Measurements from ENCODE around the gene GPAT3. TPM values are rescaled to one million over a fixed set of nuclear protein-coding genes. Genes with fewer than 3 reads are reported as not detected.
A peak's percentile ranks its signal among the peaks of the same experiment; 100 is the strongest.
"Not testable (repeated sequence)": the region's sequence is repeated elsewhere in the genome, so short reads cannot be mapped to it uniquely, and the experiment has no call there.

GPAT3 gene
- total and polyA plus RNA-seq, 2 donors = 9.5 to 13.8 TPM

DNA sequence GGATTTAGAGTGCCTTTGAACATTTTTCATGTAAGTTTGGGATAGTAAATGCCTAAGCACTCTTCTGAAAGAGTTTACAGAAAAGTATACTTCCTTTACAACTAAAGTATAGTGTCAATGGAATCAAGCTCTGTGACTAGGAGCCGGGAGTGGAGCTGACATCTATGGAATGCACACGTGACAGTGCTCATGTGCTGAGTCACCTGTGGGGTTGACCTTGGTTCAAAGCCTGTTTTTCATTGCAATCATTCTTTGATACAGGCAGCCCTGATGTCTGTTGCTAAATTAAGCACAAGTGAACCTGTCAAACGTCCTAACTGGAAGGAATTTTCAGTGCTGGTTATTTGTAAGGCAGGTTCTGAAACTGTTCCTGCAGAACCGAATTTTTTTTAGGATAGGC, 82.5 kb downstream of the GPAT3 start:
- H3K4me3 ChIP-seq (ENCODE audit: low read depth, low read length) = no peak overlapping the region
- 16% methylated on average over 4 of the region's 4 CpGs for WGBS
- H3K27ac ChIP-seq (ENCODE audit: low read depth) = no peak overlapping the region
- DNase-seq (ENCODE audit: extremely low spot score) = no peak
- H3K36me3 ChIP-seq (ENCODE audit: insufficient read depth) = no peaks in the 10 kb centered on the region
- H3K4me1 ChIP-seq (ENCODE audit: insufficient read depth) = no peaks in the 10 kb centered on the region

DNA sequence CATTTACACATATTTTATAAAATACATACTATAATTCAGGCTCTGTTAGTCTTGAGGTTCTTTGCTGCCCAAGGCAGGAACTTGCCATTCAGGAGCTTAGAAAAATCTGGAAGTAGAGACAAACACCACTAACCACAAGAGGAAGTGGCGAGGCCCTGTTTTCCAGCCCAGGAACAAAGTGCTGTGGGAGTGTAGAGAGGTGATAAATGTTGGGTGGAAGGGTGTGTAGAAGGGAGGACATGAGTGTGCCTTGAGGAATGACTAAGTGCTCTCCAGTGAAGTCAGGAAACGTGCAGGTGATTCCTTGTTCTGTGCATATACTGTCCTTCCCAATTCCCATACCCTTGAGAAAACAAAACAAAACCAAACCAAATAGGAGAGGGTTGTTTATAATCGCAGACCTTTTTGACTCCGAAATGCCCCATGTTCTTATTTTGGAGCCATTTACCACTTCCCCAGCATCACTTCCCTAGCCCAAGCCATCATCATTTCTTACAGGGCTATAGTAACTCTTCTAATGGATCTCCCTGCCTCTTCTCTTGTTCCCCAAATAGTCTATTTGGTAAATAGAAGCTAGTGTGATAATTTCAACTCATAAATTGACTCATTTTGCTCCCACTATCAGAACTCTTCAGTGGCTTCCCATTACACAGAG, 83.2 kb downstream of the GPAT3 start:
- no peaks in the 10 kb centered on the region for H3K36me3 ChIP-seq (ENCODE audit: insufficient read depth)
- 80% methylated on average over 4 of the region's 4 CpGs for WGBS
- H3K4me3 ChIP-seq (ENCODE audit: low read depth, low read length) = no peak overlapping the region
- no peaks in the 10 kb centered on the region for H3K4me1 ChIP-seq (ENCODE audit: insufficient read depth)
- no peak for DNase-seq (ENCODE audit: extremely low spot score)
- no peak overlapping the region for H3K27ac ChIP-seq (ENCODE audit: low read depth)

DNA sequence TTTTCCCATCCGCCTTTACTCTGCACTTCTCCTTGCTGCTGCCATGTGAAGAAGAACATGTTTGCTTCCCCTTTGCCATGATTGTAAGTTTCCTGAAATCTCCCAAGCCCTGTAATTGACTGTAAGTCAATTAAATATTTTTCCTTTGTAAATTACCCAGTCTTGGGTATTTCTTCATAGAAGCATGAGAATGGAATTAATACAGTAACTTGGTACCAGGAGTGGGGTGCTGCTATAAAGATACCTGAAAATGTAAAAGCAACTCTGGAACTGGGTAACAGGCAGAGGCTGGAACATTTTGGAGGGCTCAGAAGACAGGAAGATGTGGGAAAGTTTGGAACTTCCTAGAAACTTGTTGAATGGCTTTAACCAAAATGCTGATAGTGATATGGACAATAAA, 86.2 kb downstream of the GPAT3 start:
- not testable (repeated sequence) for H3K4me3 ChIP-seq (ENCODE audit: low read depth, low read length); DNase-seq (ENCODE audit: extremely low spot score); H3K36me3 ChIP-seq (ENCODE audit: insufficient read depth); H3K27ac ChIP-seq (ENCODE audit: low read depth); H3K4me1 ChIP-seq (ENCODE audit: insufficient read depth)
- 98% methylated on average over 1 of the region's 1 CpG for WGBS

DNA sequence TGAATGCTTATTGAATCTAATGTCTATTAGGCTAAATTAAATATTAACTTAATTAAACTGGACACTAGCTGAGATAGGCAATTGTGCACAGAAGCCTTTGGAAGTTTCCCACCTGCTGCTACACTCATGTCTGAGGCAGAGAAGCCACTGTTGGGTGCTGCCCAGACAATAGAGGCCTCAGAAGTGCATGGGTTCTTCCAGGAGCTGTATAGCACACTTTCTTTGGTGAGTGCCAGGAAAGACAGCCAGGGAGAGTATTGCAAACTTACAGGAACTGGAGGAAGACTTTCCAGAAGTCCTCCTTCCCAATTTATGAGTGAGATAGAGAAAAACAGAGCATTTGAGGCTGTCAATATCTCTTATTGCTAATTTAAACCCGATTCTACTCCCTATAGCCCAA, 89.9 kb downstream of the GPAT3 start:
- Histone ChIP-seq H3K4me1 (ENCODE audit: insufficient read depth) (no peaks in the 10 kb centered on the region), H3K27ac (ENCODE audit: low read depth) (no peak overlapping the region), H3K4me3 (ENCODE audit: low read depth, low read length) (no peak overlapping the region), H3K36me3 (ENCODE audit: insufficient read depth) (no peaks in the 10 kb centered on the region)
- WGBS = 51% methylated on average over 1 of the region's 1 CpG
- no peak for DNase-seq (ENCODE audit: extremely low spot score)

DNA sequence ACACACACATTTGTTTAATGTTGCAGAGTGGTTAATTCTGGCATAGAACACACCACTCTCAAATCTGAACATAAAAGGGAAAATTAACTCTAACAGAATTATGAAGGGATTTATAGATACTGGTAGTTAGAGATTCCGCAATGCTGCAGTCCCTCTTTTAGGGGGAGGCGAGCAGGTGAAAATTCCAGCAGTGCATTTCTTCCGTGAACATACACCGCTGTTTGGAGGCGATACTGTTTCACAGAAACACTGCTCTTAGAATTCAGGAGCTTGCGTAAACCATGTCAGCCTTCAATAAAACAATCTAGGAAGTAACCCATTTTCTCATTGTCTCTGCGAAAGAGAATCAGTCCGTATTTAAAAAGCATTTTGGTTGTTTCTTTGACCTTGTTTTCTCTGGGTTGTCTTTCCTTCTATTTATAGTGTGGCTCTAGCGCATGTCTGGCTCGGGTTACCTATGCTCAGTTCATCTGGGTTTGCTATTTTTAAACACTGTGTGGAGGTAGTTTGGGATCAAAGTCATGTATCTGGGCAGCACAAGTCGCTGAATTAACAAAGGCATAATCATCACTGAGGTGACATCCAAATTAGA, 90.4 kb downstream of the GPAT3 start:
- no peaks in the 10 kb centered on the region for H3K36me3 ChIP-seq (ENCODE audit: insufficient read depth)
- no peak overlapping the region for H3K27ac ChIP-seq (ENCODE audit: low read depth)
- no peak overlapping the region for H3K4me3 ChIP-seq (ENCODE audit: low read depth, low read length)
- WGBS = 34% methylated on average over 11 of the region's 11 CpGs
- H3K4me1 ChIP-seq (ENCODE audit: insufficient read depth) = no peaks in the 10 kb centered on the region
- no peak for DNase-seq (ENCODE audit: extremely low spot score)

DNA sequence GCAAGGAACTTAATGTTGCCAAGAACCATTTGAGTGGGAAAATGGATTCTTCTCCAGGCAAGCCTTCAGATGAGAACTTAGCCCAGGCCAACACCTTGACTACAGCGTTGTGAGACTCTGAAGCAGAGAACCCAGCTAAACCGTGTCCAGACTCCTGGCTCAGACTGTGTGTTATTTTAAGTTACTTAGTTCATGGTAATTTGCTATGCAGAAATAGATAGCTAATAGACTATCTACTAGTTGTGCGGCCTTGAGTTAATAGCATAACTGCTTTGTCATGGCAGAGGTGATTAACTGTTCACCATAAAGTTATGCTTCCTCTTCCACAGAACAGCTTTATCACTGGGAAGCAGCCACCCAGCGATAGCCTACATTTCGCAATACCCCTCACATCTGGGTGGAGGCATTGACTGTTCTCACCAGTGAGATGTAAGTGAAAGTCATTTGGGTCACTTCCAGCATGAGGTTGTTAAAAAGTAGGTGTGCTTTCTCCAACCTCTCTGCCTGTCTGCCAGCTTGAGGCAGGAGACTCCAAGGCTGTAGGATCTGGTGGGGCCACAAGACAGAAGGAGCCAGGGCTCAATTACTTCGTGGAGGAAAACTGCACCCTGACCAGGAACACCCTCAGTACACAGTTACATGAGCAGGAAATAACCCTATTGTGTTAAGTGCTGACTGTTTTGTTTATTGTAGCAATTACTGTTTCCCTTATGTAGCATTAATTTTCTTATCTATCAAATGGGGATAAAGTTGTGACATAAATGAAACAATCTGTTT, 94.2 kb downstream of the GPAT3 start:
- H3K4me3 ChIP-seq (ENCODE audit: low read depth, low read length) = no peak overlapping the region
- no peaks in the 10 kb centered on the region for H3K4me1 ChIP-seq (ENCODE audit: insufficient read depth)
- DNase-seq (ENCODE audit: extremely low spot score) = no peak
- 43% methylated on average over 6 of the region's 6 CpGs for WGBS
- H3K27ac ChIP-seq (ENCODE audit: low read depth) = no peak overlapping the region
- no peaks in the 10 kb centered on the region for H3K36me3 ChIP-seq (ENCODE audit: insufficient read depth)

DNA sequence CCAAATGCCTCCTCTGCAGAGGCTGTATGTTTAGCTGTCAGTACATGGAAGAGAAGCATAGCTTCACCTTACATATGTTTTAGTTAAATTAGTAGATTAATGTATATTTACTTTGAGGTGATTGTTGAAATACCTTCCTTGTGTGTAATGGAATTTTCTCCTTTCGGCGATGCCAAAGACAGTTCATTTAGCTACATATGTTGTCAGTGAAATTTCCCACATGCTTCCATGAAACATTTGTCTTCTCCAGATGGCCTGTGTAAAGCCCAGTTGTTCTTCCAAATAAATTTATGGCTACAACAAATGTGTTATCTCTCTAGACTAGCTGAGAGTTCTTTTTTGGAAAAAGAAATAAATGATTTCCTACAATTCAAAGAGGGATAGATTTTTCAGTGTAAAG, 95.2 kb downstream of the GPAT3 start:
- no peaks in the 10 kb centered on the region for H3K4me1 ChIP-seq (ENCODE audit: insufficient read depth)
- DNase-seq (ENCODE audit: extremely low spot score) = peak; percentile 69
- H3K36me3 ChIP-seq (ENCODE audit: insufficient read depth) = no peaks in the 10 kb centered on the region
- WGBS = 33% methylated on average over 2 of the region's 2 CpGs
- no peak overlapping the region for H3K27ac ChIP-seq (ENCODE audit: low read depth)
- no peak overlapping the region for H3K4me3 ChIP-seq (ENCODE audit: low read depth, low read length)

DNA sequence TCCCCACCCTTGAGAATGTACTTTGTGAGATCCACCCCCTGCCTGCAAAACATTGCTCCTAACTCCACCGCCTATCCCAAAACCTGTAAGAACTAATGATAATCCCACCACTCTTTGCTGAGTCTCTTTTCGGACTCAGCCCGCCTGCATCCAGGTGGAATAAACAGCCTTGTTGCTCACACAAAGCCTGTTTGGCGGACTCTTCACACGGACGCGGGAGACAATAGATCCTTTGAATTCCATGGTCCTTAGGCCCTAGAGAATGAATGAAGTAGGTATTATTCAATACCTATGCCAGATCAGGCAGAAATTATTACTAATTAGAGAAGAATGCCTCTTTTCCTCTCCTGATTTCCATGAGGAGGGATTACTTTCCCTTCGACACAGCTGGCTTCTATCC, 101.0 kb downstream of the GPAT3 start:
- WGBS = 90% methylated on average over 8 of the region's 8 CpGs
- H3K36me3 ChIP-seq (ENCODE audit: insufficient read depth) = no peaks in the 10 kb centered on the region
- no peaks in the 10 kb centered on the region for H3K4me1 ChIP-seq (ENCODE audit: insufficient read depth)
- H3K27ac ChIP-seq (ENCODE audit: low read depth) = no peak overlapping the region
- DNase-seq (ENCODE audit: extremely low spot score) = no peak
- H3K4me3 ChIP-seq (ENCODE audit: low read depth, low read length) = no peak overlapping the region

DNA sequence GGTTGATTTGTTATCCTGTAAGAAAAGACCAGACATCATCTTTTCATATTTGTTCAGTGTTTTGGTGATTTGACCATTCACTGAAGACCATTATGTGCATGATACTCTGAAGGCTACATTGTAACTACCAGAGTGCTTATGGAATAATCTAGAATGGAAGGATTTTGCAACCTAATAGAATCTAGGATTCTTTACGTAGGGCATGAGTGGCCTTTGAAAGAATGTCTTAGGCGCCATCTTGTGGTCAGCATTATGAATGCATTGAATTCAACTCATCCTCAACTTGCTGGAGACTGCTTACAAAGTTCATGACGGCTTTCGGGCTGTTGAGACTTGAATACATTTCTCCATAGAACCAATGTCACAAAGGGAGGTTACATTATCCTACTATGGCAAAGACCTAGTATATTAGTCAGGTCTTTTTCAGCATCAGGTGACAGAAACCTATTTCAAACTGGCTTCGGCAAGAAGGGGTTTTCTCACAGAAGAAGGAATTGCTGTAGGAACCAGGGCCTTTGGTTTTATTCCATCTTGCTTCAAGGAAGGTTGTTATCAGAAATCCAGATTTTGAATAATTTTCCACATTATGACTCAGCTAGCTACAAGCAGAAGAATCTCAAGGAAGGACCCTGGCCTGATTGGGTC, 104.1 kb downstream of the GPAT3 start:
- Histone ChIP-seq H3K36me3 (ENCODE audit: insufficient read depth) (no peaks in the 10 kb centered on the region), H3K4me1 (ENCODE audit: insufficient read depth) (no peaks in the 10 kb centered on the region), H3K27ac (ENCODE audit: low read depth) (no peak overlapping the region), H3K4me3 (ENCODE audit: low read depth, low read length) (no peak overlapping the region)
- no peak for DNase-seq (ENCODE audit: extremely low spot score)
- 25% methylated on average over 5 of the region's 5 CpGs for WGBS

DNA sequence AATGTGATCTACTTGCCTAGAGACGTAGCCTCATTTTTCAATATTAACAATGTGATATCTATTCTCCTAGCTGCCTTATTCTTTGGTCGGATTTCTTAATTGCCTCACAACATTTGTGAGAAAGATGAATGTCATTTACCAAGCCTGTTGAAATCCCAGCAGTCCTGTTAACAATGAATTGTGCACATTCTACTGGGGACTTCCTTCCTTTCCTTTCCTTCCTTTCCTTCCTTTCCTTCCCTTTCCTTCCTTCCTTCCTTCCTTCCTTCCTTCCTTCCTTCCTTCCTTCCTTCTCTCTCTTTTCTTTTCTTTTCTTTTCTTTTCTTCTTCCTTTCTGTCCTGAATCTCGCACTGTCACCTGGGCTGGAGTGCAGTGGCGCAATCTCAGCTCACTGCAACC, 107.1 kb downstream of the GPAT3 start:
- H3K36me3 ChIP-seq (ENCODE audit: insufficient read depth) = no peaks in the 10 kb centered on the region
- H3K27ac ChIP-seq (ENCODE audit: low read depth) = no peak overlapping the region
- WGBS = 83% methylated on average over 4 of the region's 4 CpGs
- H3K4me1 ChIP-seq (ENCODE audit: insufficient read depth) = no peaks in the 10 kb centered on the region
- no peak overlapping the region for H3K4me3 ChIP-seq (ENCODE audit: low read depth, low read length)
- DNase-seq (ENCODE audit: extremely low spot score) = no peak

DNA sequence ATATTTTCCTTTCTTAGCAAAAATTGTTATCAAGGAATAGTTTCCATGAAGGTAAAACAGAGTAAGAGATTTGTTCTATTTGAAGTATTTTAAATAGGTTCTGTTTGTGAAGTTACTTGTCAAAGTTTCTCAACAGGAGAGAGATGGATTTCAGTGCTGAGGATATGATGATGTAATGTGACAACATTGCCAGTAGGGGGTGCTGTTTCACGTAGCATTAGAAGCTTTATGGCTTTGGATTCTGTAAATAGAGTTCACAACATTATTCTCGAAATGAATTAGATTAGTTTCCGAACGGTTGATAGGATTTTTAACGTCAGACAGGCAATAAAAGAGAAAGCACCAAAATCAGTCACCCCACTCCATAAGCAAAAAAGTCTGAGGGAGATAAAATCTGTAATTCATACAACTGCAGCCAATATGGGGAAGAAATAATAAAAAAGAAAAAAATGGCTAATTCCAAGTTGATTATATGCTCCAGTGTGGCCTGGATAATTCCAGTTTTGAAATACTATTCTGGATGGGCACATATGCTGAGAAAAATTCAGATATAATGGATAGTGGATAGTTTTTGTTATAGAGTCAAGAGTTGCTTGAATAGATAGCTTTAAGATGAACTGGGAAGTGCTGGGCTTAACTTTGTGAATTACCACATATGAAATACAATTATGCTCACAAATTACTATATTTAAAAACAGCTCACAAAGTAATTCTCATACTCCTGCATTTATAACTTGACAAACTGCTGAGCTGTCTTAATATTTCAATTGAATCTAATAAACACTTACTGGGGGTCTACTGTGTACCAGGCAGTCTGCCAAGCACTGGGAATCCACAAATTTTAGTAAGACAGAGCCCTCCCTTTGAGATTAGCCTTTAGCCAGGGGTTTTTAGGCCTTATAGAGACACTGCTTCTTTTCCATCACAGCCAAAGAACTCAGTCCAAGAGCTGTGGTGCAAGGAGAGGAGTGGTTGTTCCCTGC, 109.1 kb downstream of the GPAT3 start:
- DNase-seq (ENCODE audit: extremely low spot score) = no peak
- Histone ChIP-seq H3K4me3 (ENCODE audit: low read depth, low read length) (no peak overlapping the region), H3K4me1 (ENCODE audit: insufficient read depth) (no peaks in the 10 kb centered on the region), H3K27ac (ENCODE audit: low read depth) (no peak overlapping the region), H3K36me3 (ENCODE audit: insufficient read depth) (no peaks in the 10 kb centered on the region)
- WGBS = 2% methylated on average over 5 of the region's 5 CpGs

DNA sequence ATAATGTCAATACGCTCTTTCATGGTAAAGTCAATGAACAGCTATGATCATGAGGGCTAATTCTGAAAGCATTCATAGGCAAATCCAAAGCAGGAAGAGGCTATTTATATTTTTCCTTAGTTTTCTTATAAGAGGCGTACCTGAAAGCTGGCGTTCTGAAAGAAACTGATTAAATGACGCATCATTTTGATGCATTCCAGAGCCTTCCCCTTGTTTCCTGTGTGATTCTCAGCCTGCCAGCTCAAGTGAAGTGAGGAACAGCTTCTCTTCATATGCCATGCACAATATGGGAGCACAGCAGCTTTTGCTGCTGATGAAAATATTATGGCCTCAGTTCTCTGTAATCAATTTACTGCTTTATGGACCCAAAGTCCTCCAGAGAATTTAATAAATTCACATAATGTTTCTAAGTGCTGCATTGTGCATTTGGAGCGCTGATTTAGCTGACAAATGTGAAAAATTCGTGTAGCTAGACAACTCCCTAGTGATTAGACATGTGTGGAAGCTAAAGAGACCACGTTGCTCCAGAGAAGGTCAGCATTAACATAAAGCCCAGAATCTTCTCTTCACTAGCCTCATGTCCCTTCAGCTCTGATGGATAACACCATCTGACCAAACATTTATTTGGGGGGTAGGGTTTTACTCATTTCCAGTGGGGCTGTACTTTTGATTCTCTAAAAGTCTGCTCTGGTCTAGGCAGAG, 110.8 kb downstream of the GPAT3 start:
- Histone ChIP-seq H3K36me3 (ENCODE audit: insufficient read depth) (no peaks in the 10 kb centered on the region), H3K27ac (ENCODE audit: low read depth) (no peak overlapping the region), H3K4me1 (ENCODE audit: insufficient read depth) (no peaks in the 10 kb centered on the region), H3K4me3 (ENCODE audit: low read depth, low read length) (no peak overlapping the region)
- 60% methylated on average over 7 of the region's 7 CpGs for WGBS
- DNase-seq (ENCODE audit: extremely low spot score) = no peak

All from urinary bladder (tissue), 4 donors.